Stimulated activated CD8-positive, alpha-beta memory T cell treated with anti-CD3 and anti-CD28 coated beads, Interleukin-7, amount 100 ng/mL, for 24 hours (primary cell): ENCODE results near the gene SEL1L.
"Not testable (repeated sequence)": the region's sequence is repeated elsewhere in the genome, so short reads cannot be mapped to it uniquely, and the experiment has no call there.

Experiments used
- DNase-seq: peaks from one replicate; pipeline ENCODE4 v3.0.0-alpha.2; 2020; ENCODE audit warnings: low read depth

The SEL1L gene

GRCh38 chr14:81533536-81534343 is at the start of gene SEL1L:
SEL1L (minus strand) TSS chr14:81533853; CDS start chr14:81533744, 109 bp downstream.
- peak; percentile 100 for DNase-seq

GRCh38 chr14:81582420-81582819 is 48.8 kb upstream of the SEL1L start:
- no peak for DNase-seq

GRCh38 chr14:81579115-81579514 is 45.5 kb upstream of the SEL1L start:
- DNase-seq, result no peak

GRCh38 chr14:81571437-81571836 is 37.8 kb upstream of the SEL1L start:
- no peak for DNase-seq

GRCh38 chr14:81567302-81567701 is 33.6 kb upstream of the SEL1L start:
- DNase-seq, result no peak

- DNase-seq, result no peak
Observed at GRCh38 chr14:81565441-81566290, 32.0 kb upstream of the SEL1L start.

- DNase-seq, result no peak
Observed at GRCh38 chr14:81562818-81563217, 29.2 kb upstream of the SEL1L start.

- DNase-seq, result no peak
Observed at GRCh38 chr14:81561084-81561775, 27.6 kb upstream of the SEL1L start.

- DNase-seq, result no peak
Observed at GRCh38 chr14:81559385-81559784, 25.7 kb upstream of the SEL1L start.

- DNase-seq, result no peak
Observed at GRCh38 chr14:81557146-81557545, 23.5 kb upstream of the SEL1L start.

GRCh38 chr14:81555684-81556083 is 22.0 kb upstream of the SEL1L start:
- DNase-seq, result no peak

- no peak for DNase-seq
Observed at GRCh38 chr14:81555051-81555450, 21.4 kb upstream of the SEL1L start.

GRCh38 chr14:81551471-81551870 is 17.8 kb upstream of the SEL1L start:
- DNase-seq, result no peak

- DNase-seq, result no peak
Observed at GRCh38 chr14:81550001-81550637, 16.5 kb upstream of the SEL1L start.

- not testable (repeated sequence) for DNase-seq
Observed at GRCh38 chr14:81541206-81541605, 7.6 kb upstream of the SEL1L start.

GRCh38 chr14:81537193-81537592 is 3.5 kb upstream of the SEL1L start:
- no peak for DNase-seq

GRCh38 chr14:81536241-81536771 is 2.7 kb upstream of the SEL1L start:
- DNase-seq, result no peak

- no peak for DNase-seq
Observed at GRCh38 chr14:81535396-81536164, 1.9 kb upstream of the SEL1L start.

GRCh38 chr14:81534510-81535074 is 939 bp upstream of the SEL1L start:
- DNase-seq, result no peak

GRCh38 chr14:81533212-81533535 is 479 bp downstream of the SEL1L start:
- no peak for DNase-seq

- no peak for DNase-seq
Observed at GRCh38 chr14:81529391-81529790, 4.3 kb downstream of the SEL1L start.
